HG02970 (cell line): ENCODE results near the gene PID1.
"Not testable (repeated sequence)": the region's sequence is repeated elsewhere in the genome, so short reads cannot be mapped to it uniquely, and the experiment has no call there.

Experiments
- ATAC-seq: cut with Tn5 transposase; IDR thresholded peaks from one replicate; pipeline ENCODE4 v1.9.1; 2021; ENCODE audit warnings: mild to moderate bottlenecking, moderate library complexity, moderate number of reproducible peaks; ENCODE audit not compliant: unreplicated experiment, low FRiP score

Gene PID1

GRCh38 chr2:229087843-229088516 lies 183.1 kb downstream of the PID1 start:
- no peak for ATAC-seq

GRCh38 chr2:229087267-229087666 lies 183.8 kb downstream of the PID1 start:
- ATAC-seq: no peak

- ATAC-seq: no peak
Observed at GRCh38 chr2:229085439-229085838, 185.6 kb downstream of the PID1 start.

- ATAC-seq: no peak
Observed at GRCh38 chr2:229084447-229084846, 186.6 kb downstream of the PID1 start.

- no peak for ATAC-seq
Observed at GRCh38 chr2:229083606-229084340, 187.3 kb downstream of the PID1 start.

DNA sequence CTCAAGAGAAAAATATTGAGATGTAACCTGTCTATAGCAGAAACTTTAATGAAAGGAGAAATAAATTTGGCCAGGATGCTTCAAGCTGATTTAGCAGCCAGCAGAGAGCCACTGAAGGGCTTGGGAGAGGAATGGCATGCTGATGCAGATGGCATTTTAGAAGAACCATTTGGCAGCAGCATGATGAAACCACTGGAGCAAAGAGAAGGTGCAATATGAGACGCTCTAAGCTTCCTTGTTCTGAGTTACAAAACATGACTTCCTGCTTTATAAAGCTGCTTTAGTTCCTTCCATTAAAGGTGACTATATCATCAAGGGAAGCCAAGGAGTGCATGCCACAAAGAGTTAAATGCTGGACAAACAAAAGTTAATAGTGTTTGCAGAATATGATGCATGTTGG lies 189.7 kb downstream of the PID1 start:
- no peak for ATAC-seq

GRCh38 chr2:229080172-229080571 lies 190.9 kb downstream of the PID1 start:
- ATAC-seq: no peak

DNA sequence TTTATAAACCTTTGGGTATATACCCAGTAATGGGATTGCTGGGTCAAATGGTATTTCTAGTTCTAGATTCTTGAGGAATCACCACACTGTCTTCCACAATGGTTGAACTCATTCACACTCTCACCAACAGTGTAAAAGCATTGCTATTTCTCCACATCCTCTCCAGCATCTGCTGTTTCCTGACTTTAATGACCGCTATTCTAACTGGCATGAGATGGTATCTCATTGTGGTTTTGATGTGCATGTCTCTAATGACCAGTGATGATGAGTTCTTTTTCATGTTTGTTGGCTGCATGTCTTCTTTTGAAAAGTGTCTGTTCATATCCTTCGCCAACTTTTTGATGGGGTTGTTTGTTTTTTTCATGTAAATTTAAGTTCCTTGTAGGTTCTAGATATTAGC lies 194.2 kb downstream of the PID1 start:
- ATAC-seq: not testable (repeated sequence)

DNA sequence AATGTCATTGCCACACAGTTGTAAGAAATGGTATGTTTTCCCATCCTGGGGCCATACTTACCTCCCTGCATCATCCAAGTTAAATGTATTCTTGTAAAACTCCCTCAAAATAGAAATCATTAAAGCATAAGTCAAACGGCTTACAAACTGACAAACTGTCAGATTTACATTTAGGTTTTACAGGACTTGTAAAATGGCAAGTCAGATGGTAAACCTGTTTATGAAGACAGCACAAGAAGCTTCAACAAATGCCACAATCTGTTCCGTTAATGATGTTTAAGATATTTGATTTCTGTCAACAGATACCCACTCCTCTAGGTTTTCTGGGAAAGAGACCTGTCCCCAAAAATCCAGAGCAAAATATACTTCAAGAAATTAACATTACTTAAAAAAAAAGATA lies 197.2 kb downstream of the PID1 start:
- no peak for ATAC-seq

- no peak for ATAC-seq
Observed at GRCh38 chr2:229071292-229071976, 199.7 kb downstream of the PID1 start.

DNA sequence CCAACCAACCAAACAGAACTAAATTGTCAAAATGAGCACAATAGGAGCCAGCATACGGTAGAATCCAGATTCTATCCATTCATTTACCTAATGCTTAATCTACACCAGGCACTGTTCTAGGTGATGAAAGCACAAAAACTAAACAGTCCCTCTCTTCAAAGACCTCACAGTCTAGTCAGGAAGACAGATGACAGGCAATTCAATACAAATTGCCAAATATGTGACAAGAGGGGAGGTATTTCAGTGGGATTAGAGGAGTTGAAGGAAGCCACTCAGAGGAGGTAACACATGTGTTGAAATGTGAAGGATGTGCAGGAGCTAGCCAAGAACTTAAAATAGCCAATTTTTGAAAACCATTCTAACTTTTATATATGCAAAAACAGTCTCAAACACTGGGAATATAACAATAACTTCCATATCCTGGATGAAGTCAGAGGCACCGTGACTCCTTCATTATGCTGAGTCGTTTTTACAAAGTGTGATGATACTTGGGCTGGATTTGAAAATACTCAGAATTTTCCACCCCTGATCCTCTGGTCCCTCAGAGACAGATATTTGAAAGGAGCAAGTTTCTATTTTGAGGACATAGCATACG lies 204.9 kb downstream of the PID1 start:
- ATAC-seq: no peak

- no peak for ATAC-seq
Observed at GRCh38 chr2:229064749-229065148, 206.3 kb downstream of the PID1 start.

- no peak for ATAC-seq
Observed at GRCh38 chr2:229060147-229060546, 210.9 kb downstream of the PID1 start.

DNA sequence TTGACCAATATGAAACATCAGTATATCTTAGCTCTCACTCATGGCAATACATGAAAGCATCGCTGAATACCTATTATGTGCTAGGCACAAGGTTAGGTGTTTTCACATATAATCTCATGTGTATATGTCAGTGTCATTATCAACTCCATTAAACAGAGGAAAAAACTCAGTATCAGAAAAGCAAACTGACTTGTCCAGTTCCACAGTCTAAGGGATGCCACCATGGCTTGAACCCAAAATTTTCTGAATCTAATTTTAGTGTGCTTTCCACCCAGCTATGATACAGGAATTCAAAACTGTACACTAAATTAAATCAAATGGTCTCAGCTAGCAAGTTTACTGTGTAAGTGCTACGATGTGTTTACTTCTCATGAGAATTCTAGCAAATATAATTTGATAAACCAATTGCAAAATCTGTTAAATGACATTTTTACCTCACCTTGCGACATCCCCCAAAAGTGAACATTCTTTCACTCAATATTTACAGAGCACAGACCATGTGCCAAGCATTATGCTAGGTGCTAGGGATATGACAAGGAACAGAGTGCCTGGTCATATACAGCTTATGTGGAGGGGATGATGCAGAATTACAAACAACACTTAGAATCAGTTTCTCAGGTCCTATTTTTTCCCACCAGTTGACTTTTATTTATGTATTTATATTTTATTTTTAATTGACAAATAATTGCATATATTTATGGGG lies 211.6 kb downstream of the PID1 start:
- no peak for ATAC-seq

DNA sequence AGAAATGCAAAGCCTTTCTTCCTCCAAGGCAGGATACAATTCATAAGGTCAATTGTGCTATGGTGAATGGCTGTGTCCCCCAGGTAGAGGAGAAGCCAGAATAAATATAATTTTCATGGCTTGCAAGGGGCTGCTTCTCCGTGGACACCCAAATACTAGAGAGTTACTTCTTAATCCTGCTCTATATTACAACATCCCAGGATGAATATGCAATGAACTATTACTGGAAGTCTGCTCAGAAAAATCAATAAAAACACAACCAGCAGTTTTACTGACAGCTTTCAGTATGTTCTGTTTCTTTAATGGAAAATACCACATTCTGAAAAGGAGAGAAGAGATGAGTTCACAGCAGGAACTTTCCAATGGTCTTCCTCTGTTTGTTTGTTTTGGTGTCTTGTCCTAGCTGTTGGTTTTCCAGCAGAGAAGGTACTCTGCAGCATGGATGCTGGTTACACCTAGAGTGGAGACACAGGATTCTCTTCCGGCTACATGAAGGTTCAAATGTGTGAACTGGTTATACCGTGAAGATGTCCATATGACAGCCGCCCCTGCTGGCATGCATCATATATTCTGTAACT lies 213.0 kb downstream of the PID1 start:
- ATAC-seq: no peak

DNA sequence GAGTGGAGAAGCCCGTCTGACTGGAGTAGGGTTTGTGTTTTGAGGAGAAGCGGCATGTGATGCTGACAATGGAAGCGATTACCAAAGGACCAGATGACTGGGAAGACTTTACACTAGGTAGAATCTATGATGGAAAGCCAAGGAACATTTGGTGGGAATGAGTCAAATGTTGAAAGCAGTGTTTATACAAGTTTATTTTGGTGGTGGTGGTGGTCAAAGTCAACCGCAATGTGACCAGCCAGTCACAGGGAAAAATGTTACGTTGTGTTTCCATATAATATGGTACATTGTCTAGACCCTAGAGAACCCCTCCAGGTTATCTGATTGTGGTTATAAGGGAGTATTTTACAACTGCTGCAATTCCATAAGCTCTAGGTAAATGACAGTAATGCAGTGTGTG lies 216.8 kb downstream of the PID1 start:
- ATAC-seq: no peak

DNA sequence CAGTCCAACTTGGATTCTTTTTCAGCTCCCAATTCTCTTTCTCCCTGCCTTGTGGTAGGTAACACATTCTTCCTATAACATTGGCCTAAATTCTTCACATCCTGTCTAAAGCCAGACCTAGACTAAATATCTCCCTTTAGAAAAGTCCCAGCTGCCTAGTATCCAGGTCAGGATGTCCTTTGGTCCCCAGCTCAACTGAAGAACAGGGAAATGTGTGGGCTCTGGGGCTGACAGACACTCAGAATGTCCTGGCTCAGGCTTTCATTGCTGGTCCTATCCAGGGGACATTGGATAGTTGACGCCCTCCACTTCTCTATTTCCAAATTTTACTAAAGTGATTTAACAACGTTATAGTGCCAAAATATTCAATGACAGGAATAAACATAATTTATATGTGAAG lies 219.3 kb downstream of the PID1 start:
- ATAC-seq: no peak

GRCh38 chr2:229050133-229050532 lies 221.0 kb downstream of the PID1 start:
- no peak for ATAC-seq

DNA sequence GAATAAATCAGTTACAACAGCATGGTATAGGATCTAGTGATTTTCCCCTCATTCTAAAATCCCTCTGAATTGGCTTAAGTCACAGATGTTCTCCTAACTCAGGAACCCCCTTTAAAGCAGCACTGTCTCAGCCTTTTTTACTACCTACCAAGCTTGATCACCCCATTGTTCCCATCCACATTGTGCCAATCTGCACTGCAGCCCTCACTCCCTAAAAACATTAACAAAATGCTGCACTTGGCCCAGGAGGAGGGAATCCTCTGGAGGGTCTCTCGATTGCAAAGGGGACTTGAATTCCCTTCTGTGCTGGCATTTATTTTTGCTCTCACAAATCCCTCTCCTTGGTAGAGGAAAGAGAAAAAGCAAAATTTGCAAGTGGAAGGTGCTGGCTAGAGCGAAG lies 223.0 kb downstream of the PID1 start:
- no peak for ATAC-seq

GRCh38 chr2:229045671-229046070 lies 225.4 kb downstream of the PID1 start:
- ATAC-seq: no peak
